ENCODE results near the gene ESCO1.

ESCO1 gene

GRCh38 chr18:21499997-21500396 lies 100.5 kb downstream of the ESCO1 start:
- Histone ChIP-seq H3K36me3 (no peaks in the 10 kb centered on the region), H3K27ac (no peak overlapping the region), H3K4me3 (no peak overlapping the region), H3K4me2 (no peak overlapping the region), H3K4me1 (no peaks in the 10 kb centered on the region), H3K27me3 (no peaks in the 10 kb centered on the region), H3K9ac (no peak overlapping the region), H3K9me3 (no peaks in the 10 kb centered on the region), H4K20me1 (no peaks in the 10 kb centered on the region)
- no peak for TF ChIP-seq Cebpa-rat (IDR thresholded peaks at IDR 0.05)

GRCh38 chr18:21496277-21496835 lies 104.1 kb downstream of the ESCO1 start:
- Histone ChIP-seq H3K27ac (no peak overlapping the region), H3K4me3 (no peak overlapping the region), H3K27me3 (no peaks in the 10 kb centered on the region), H3K9me3 (no peaks in the 10 kb centered on the region), H4K20me1 (no peaks in the 10 kb centered on the region), H3K4me1 (no peaks in the 10 kb centered on the region), H3K36me3 (no peaks in the 10 kb centered on the region), H3K4me2 (no peak overlapping the region), H3K9ac (no peak overlapping the region)
- no peak for TF ChIP-seq Cebpa-rat (IDR thresholded peaks at IDR 0.05)

- Histone ChIP-seq H3K4me2 (no peak overlapping the region), H3K9ac (no peak overlapping the region), H3K27me3 (no peaks in the 10 kb centered on the region), H3K4me1 (no peaks in the 10 kb centered on the region), H3K4me3 (no peak overlapping the region), H3K36me3 (no peaks in the 10 kb centered on the region), H4K20me1 (no peaks in the 10 kb centered on the region), H3K9me3 (no peaks in the 10 kb centered on the region), H3K27ac (no peak overlapping the region)
- no peak for TF ChIP-seq Cebpa-rat (IDR thresholded peaks at IDR 0.05)
Measured at GRCh38 chr18:21490748-21491147, 109.8 kb downstream of the ESCO1 start.

GRCh38 chr18:21489919-21490495 lies 110.5 kb downstream of the ESCO1 start:
- no peak overlapping the region for H3K27ac ChIP-seq
- no peak overlapping the region for H3K4me2 ChIP-seq
- no peaks in the 10 kb centered on the region for H3K4me1 ChIP-seq
- H3K36me3 ChIP-seq: no peaks in the 10 kb centered on the region
- H4K20me1 ChIP-seq: no peaks in the 10 kb centered on the region
- H3K4me3 ChIP-seq: no peak overlapping the region
- no peaks in the 10 kb centered on the region for H3K9me3 ChIP-seq
- no peak for TF ChIP-seq Cebpa-rat (IDR thresholded peaks at IDR 0.05)
- no peaks in the 10 kb centered on the region for H3K27me3 ChIP-seq
- no peak overlapping the region for H3K9ac ChIP-seq

- no peak overlapping the region for H3K4me2 ChIP-seq
- no peaks in the 10 kb centered on the region for H3K4me1 ChIP-seq
- TF ChIP-seq Cebpa-rat (IDR thresholded peaks at IDR 0.05): no peak
- no peaks in the 10 kb centered on the region for H3K9me3 ChIP-seq
- no peak overlapping the region for H3K27ac ChIP-seq
- no peak overlapping the region for H3K4me3 ChIP-seq
- no peak overlapping the region for H3K9ac ChIP-seq
- no peaks in the 10 kb centered on the region for H3K36me3 ChIP-seq
- no peaks in the 10 kb centered on the region for H4K20me1 ChIP-seq
- no peaks in the 10 kb centered on the region for H3K27me3 ChIP-seq
Measured at GRCh38 chr18:21489119-21489750, 111.3 kb downstream of the ESCO1 start.

GRCh38 chr18:21486905-21487437 lies 113.5 kb downstream of the ESCO1 start:
- Histone ChIP-seq H3K36me3 (no peaks in the 10 kb centered on the region), H3K4me3 (no peak overlapping the region), H3K9me3 (no peaks in the 10 kb centered on the region), H3K9ac (no peak overlapping the region), H3K4me2 (no peak overlapping the region), H3K27me3 (no peaks in the 10 kb centered on the region), H4K20me1 (no peaks in the 10 kb centered on the region), H3K4me1 (no peaks in the 10 kb centered on the region), H3K27ac (no peak overlapping the region)
- TF ChIP-seq Cebpa-rat (IDR thresholded peaks at IDR 0.05): no peak

- no peaks in the 10 kb centered on the region for H3K4me1 ChIP-seq
- no peak overlapping the region for H3K27ac ChIP-seq
- no peak overlapping the region for H3K4me2 ChIP-seq
- no peaks in the 10 kb centered on the region for H4K20me1 ChIP-seq
- H3K27me3 ChIP-seq: no peaks in the 10 kb centered on the region
- no peak for TF ChIP-seq Cebpa-rat (IDR thresholded peaks at IDR 0.05)
- no peak overlapping the region for H3K4me3 ChIP-seq
- H3K9ac ChIP-seq: no peak overlapping the region
- H3K9me3 ChIP-seq: no peaks in the 10 kb centered on the region
- H3K36me3 ChIP-seq: no peaks in the 10 kb centered on the region
Measured at GRCh38 chr18:21484851-21485636, 115.5 kb downstream of the ESCO1 start.

- Histone ChIP-seq H3K27me3 (no peaks in the 10 kb centered on the region), H3K9me3 (no peaks in the 10 kb centered on the region), H3K4me1 (no peaks in the 10 kb centered on the region), H3K4me3 (no peak overlapping the region), H3K4me2 (no peak overlapping the region), H3K27ac (no peak overlapping the region), H4K20me1 (no peaks in the 10 kb centered on the region), H3K36me3 (no peaks in the 10 kb centered on the region), H3K9ac (no peak overlapping the region)
- TF ChIP-seq Cebpa-rat (IDR thresholded peaks at IDR 0.05): no peak
Measured at GRCh38 chr18:21483051-21483450, 117.5 kb downstream of the ESCO1 start.

- no peak overlapping the region for H3K27ac ChIP-seq
- H3K36me3 ChIP-seq: no peaks in the 10 kb centered on the region
- no peak for TF ChIP-seq Cebpa-rat (IDR thresholded peaks at IDR 0.05)
- H3K27me3 ChIP-seq: no peaks in the 10 kb centered on the region
- no peaks in the 10 kb centered on the region for H4K20me1 ChIP-seq
- no peaks in the 10 kb centered on the region for H3K4me1 ChIP-seq
- no peak overlapping the region for H3K4me3 ChIP-seq
- H3K4me2 ChIP-seq: no peak overlapping the region
- H3K9ac ChIP-seq: no peak overlapping the region
- H3K9me3 ChIP-seq: no peaks in the 10 kb centered on the region
Measured at GRCh38 chr18:21481739-21482138, 118.8 kb downstream of the ESCO1 start.

- H3K4me2 ChIP-seq: no peak overlapping the region
- H3K9me3 ChIP-seq: no peaks in the 10 kb centered on the region
- no peaks in the 10 kb centered on the region for H3K27me3 ChIP-seq
- no peaks in the 10 kb centered on the region for H3K4me1 ChIP-seq
- no peak overlapping the region for H3K9ac ChIP-seq
- no peak for TF ChIP-seq Cebpa-rat (IDR thresholded peaks at IDR 0.05)
- no peaks in the 10 kb centered on the region for H3K36me3 ChIP-seq
- H3K27ac ChIP-seq: no peak overlapping the region
- no peaks in the 10 kb centered on the region for H4K20me1 ChIP-seq
- no peak overlapping the region for H3K4me3 ChIP-seq
Measured at GRCh38 chr18:21479721-21480120, 120.8 kb downstream of the ESCO1 start.
